K562 (cell line): ENCODE data around the gene DOLPP1. TPM values are rescaled to one million over a fixed set of nuclear protein-coding genes. Genes with fewer than 3 reads are reported as not detected.

ENCODE experiments used
- CHD1 ChIP-seq: fragments of 200-600 bp; sonication (generic); IDR thresholded peaks from one replicate; pipeline ENCODE4 v1.6.1; 2012; ENCODE audit warnings: mild to moderate bottlenecking, moderate library complexity, low read length, inconsistent platforms
- HMBOX1 ChIP-seq: sonication (generic); IDR thresholded peaks from 2 replicates; pipeline ENCODE4 v1.6.1; 2016
- LCOR ChIP-seq: sonication (generic); formaldehyde crosslinking; IDR thresholded peaks from 2 replicates; pipeline ENCODE4 v1.8.0; 2022; ENCODE audit warnings: mild to moderate bottlenecking, missing genetic modification reagents
- MITF ChIP-seq: IDR thresholded peaks from 2 replicates; pipeline ENCODE4 v1.6.1; 2014; ENCODE audit warnings: antibody characterized with exemption
- RFX5 ChIP-seq: IDR thresholded peaks from 2 replicates; pipeline ENCODE4 v1.6.1; 2011; ENCODE audit warnings: low read depth, mild to moderate bottlenecking, improper control_type of control experiment, low read length
- SIN3A ChIP-seq, 2 experiments: fragments of 150-350 bp in 1 of 2; IDR thresholded peaks; 2 replicates each; pipeline ENCODE4 v1.6.1; 2011 to 2016; ENCODE audit warnings: borderline replicate concordance in 2 of 2, low read depth in 2 of 2, low read length in 2 of 2, mild to moderate bottlenecking in 2 of 2, moderate library complexity in 2 of 2; ENCODE audit not compliant: control insufficient read depth in 1 of 2
- UBTF ChIP-seq, 2 experiments: IDR thresholded peaks; 2 replicates each; pipeline ENCODE4 v1.6.1; 2012; ENCODE audit warnings: improper control_type of control experiment in 2 of 2, low read depth in 2 of 2, low read length in 2 of 2, borderline replicate concordance in 1 of 2
- ZBTB5 ChIP-seq: fragments of 450-650 bp; IDR thresholded peaks from 2 replicates; pipeline ENCODE4 v1.6.1; 2017; ENCODE audit warnings: antibody characterized with exemption
- ZMIZ1 ChIP-seq, 2 experiments: fragments of 150-350 bp in 1 of 2; IDR thresholded peaks; 2 replicates each; pipeline ENCODE4 v1.6.1; 2012 to 2016; ENCODE audit warnings: low read depth in 2 of 2, low read length in 2 of 2, mild to moderate bottlenecking in 1 of 2, moderate library complexity in 1 of 2
- ZNF12 ChIP-seq: sonication (generic); formaldehyde crosslinking; IDR thresholded peaks from 2 replicates; pipeline ENCODE4 v1.4.0; 2020; ENCODE audit warnings: mild to moderate bottlenecking, missing genetic modification reagents
- ZNF592 ChIP-seq: fragments of 450-650 bp; IDR thresholded peaks from 2 replicates; pipeline ENCODE4 v1.6.1; 2017; ENCODE audit warnings: antibody characterized with exemption, mild to moderate bottlenecking
- polyA plus RNA-seq, 8 experiments: library from polyadenylated mRNA; depleted of rRNA in 4 of 8; stranded (reverse) in 5 of 8; unstranded in 3 of 8; fragments of >200 nt; fragmentation: Nextera tagmentation in 2 of 8; fragmentation: Illumina TruSeq in 1 of 8; extraction: Ambion mirVana in 2 of 8; extraction: Trizol in 1 of 8; gene quantifications; 2 replicates each; pipeline versions ENCODE4 v1.2.1 to v1.2.3, GENCODE V29; 2011 to 2014; ENCODE audit warnings: inconsistent platforms in 1 of 8, missing spikeins in 1 of 8
- total RNA-seq, 7 experiments: library from RNA; depleted of rRNA in 6 of 7; stranded (reverse); fragments of >200 nt in 6 of 7; fragmentation: Illumina TruSeq in 2 of 7; extraction: Trizol in 2 of 7; gene quantifications; 2 replicates each; pipeline versions ENCODE4 v1.2.1 to v1.2.3, GENCODE V29; 2011 to 2021; ENCODE audit warnings: low replicate concordance in 1 of 7

Gene DOLPP1
- total and polyA plus RNA-seq, 9 of the 15 experiments (the other 6 are each of a cell fraction or from before 2014, with no cell fraction given), result 3.0 to 39.8 (median 30.5) TPM

- TF ChIP-seq ZMIZ1 (IDR thresholded peaks at IDR 0.05; ENCODE audit: low read depth in 2 of 2, low read length in 2 of 2) (peak in 1 of 2 experiments; percentile 19; a peak in 1 of 4 replicates), SIN3A (IDR thresholded peaks at IDR 0.05; ENCODE audit: borderline replicate concordance in 2 of 2, control insufficient read depth in 1 of 2, low read depth in 2 of 2, low read length in 2 of 2) (no peak), ZBTB5 (no peak), UBTF (IDR thresholded peaks at IDR 0.05; ENCODE audit: borderline replicate concordance in 1 of 2, low read depth in 2 of 2, low read length in 2 of 2) (peak in 1 of 2 experiments; percentile 53; a peak in 1 of 4 replicates), CHD1 (peak; percentile 53), MITF (no peak), LCOR (CRISPR knock-in tag) (no peak), ZNF12 (CRISPR knock-in tag) (no peak), RFX5 (no peak), ZNF592 (peak; percentile 49; the same call in 1 of the 2 replicates), HMBOX1 (no peak)
These were observed 59.1 kb downstream of the DOLPP1 start (continued) for GRCh38 chr9:129139993-129140396.
